ENCODE data around the gene ALPP.

DNA sequence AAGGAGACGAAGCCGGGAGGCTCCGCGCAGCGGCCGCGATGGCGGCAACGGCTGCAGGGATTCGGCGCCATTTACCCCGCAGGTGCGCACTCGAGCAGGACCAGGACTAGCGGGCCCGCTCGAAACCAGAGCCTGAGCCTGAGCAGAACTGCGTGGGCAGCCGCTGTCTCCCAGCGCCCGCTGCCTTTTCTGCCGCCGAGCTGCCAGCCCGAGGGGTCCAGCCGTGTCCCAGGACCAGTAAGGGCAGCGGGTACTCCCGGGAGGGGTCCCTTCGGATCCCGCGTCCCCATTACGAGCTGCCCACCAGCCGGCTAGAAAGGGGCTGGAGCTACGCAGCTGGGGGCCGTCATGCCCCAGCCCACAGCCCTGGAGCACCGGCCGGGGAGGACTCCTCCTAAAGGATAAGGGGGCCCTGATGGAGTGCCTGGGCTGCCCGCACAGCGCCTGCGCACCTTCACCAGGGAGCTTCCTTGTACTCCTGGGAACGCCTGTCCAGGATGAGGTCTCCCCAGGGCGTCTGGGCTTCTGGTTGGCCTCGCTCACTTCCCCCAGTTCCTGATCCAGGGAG, 9.9 kb downstream of the ALPP start:
- TF ChIP-seq, protein P1, sequence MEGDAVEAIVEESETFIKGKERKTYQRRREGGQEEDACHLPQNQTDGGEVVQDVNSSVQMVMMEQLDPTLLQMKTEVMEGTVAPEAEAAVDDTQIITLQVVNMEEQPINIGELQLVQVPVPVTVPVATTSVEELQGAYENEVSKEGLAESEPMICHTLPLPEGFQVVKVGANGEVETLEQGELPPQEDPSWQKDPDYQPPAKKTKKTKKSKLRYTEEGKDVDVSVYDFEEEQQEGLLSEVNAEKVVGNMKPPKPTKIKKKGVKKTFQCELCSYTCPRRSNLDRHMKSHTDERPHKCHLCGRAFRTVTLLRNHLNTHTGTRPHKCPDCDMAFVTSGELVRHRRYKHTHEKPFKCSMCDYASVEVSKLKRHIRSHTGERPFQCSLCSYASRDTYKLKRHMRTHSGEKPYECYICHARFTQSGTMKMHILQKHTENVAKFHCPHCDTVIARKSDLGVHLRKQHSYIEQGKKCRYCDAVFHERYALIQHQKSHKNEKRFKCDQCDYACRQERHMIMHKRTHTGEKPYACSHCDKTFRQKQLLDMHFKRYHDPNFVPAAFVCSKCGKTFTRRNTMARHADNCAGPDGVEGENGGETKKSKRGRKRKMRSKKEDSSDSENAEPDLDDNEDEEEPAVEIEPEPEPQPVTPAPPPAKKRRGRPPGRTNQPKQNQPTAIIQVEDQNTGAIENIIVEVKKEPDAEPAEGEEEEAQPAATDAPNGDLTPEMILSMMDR (IDR thresholded peaks at IDR 0.05): no peak
- TF ChIP-seq RFX5 (IDR thresholded peaks at IDR 0.05; ENCODE audit: low read length) (no peak), EZH2phosphoT487 (IDR thresholded peaks at IDR 0.05; ENCODE audit: borderline replicate concordance, low read depth) (no peak)
